ENCODE measurements around the gene EHD3. TPM values are rescaled to one million over a fixed set of nuclear protein-coding genes. Genes with fewer than 3 reads are reported as not detected.

Gene EHD3
- total RNA-seq, 2 experiments from 2014 or later = 0.05 to 0.21 TPM

- ChIA-PET CTCF (no interaction called here), POLR2A (no interaction called here)
- Mint-ChIP-seq H3K4me1 (ENCODE audit: low read depth) (no peaks in the 10 kb centered on the region), H3K9me3 (ENCODE audit: insufficient read depth) (no peaks in the 10 kb centered on the region), H3K36me3 (ENCODE audit: low read depth) (no peaks in the 10 kb centered on the region), H3K27ac (no peak overlapping the region), H3K4me3 (no peak overlapping the region), H3K27me3 (ENCODE audit: low read depth) (peaks cover 2% of the 10 kb centered on the region)
- ATAC-seq = no peak
- DNase-seq = no peak
These were observed 34.7 kb upstream of the EHD3 start for GRCh38 chr2:31199206-31199605.

GRCh38 chr2:31200972-31201371 is 33.0 kb upstream of the EHD3 start:
- H3K4me1 Mint-ChIP-seq (ENCODE audit: low read depth) = no peaks in the 10 kb centered on the region
- H3K36me3 Mint-ChIP-seq (ENCODE audit: low read depth) = no peaks in the 10 kb centered on the region
- ChIA-PET POLR2A (no interaction called here), CTCF (no interaction called here)
- H3K27ac Mint-ChIP-seq = no peak overlapping the region
- DNase-seq (no peak), ATAC-seq (no peak)
- H3K27me3 Mint-ChIP-seq (ENCODE audit: low read depth) = peaks cover 2% of the 10 kb centered on the region
- no peak overlapping the region for H3K4me3 Mint-ChIP-seq
- no peaks in the 10 kb centered on the region for H3K9me3 Mint-ChIP-seq (ENCODE audit: insufficient read depth)

- ChIA-PET CTCF (no interaction called here), POLR2A (no interaction called here)
- Mint-ChIP-seq H3K36me3 (ENCODE audit: low read depth) (no peaks in the 10 kb centered on the region), H3K27me3 (ENCODE audit: low read depth) (peaks cover 2% of the 10 kb centered on the region), H3K27ac (no peak overlapping the region), H3K4me1 (ENCODE audit: low read depth) (no peaks in the 10 kb centered on the region), H3K9me3 (ENCODE audit: insufficient read depth) (no peaks in the 10 kb centered on the region), H3K4me3 (no peak overlapping the region)
- DNase-seq = no peak
- no peak for ATAC-seq
These were observed 31.9 kb upstream of the EHD3 start for GRCh38 chr2:31202041-31202440.

GRCh38 chr2:31202833-31203232 is 31.1 kb upstream of the EHD3 start:
- no peak overlapping the region for H3K27ac Mint-ChIP-seq
- no peaks in the 10 kb centered on the region for H3K9me3 Mint-ChIP-seq (ENCODE audit: insufficient read depth)
- DNase-seq (no peak), ATAC-seq (no peak)
- ChIA-PET POLR2A (no interaction called here), CTCF (no interaction called here)
- H3K27me3 Mint-ChIP-seq (ENCODE audit: low read depth) = peaks cover 2% of the 10 kb centered on the region
- H3K4me3 Mint-ChIP-seq = no peak overlapping the region
- no peaks in the 10 kb centered on the region for H3K4me1 Mint-ChIP-seq (ENCODE audit: low read depth)
- H3K36me3 Mint-ChIP-seq (ENCODE audit: low read depth) = no peaks in the 10 kb centered on the region

GRCh38 chr2:31203916-31204315 is 30.0 kb upstream of the EHD3 start:
- DNase-seq (no peak), ATAC-seq (no peak)
- no peaks in the 10 kb centered on the region for H3K27me3 Mint-ChIP-seq (ENCODE audit: low read depth)
- no peaks in the 10 kb centered on the region for H3K36me3 Mint-ChIP-seq (ENCODE audit: low read depth)
- H3K4me3 Mint-ChIP-seq = no peak overlapping the region
- ChIA-PET CTCF (interaction anchor here (1.3 kb wide), 1 partner anchor 492 kb away, joined by 4 read pairs; no protein-coding TSS in a partner anchor), POLR2A (no interaction called here)
- no peaks in the 10 kb centered on the region for H3K9me3 Mint-ChIP-seq (ENCODE audit: insufficient read depth)
- no peak overlapping the region for H3K27ac Mint-ChIP-seq
- H3K4me1 Mint-ChIP-seq (ENCODE audit: low read depth) = no peaks in the 10 kb centered on the region

- no peak for ATAC-seq
- H3K9me3 Mint-ChIP-seq (ENCODE audit: insufficient read depth) = no peaks in the 10 kb centered on the region
- H3K27ac Mint-ChIP-seq = no peak overlapping the region
- H3K27me3 Mint-ChIP-seq (ENCODE audit: low read depth) = no peaks in the 10 kb centered on the region
- ChIA-PET POLR2A (no interaction called here), CTCF (no interaction called here)
- H3K4me1 Mint-ChIP-seq (ENCODE audit: low read depth) = no peaks in the 10 kb centered on the region
- no peaks in the 10 kb centered on the region for H3K36me3 Mint-ChIP-seq (ENCODE audit: low read depth)
- DNase-seq = no peak
- no peak overlapping the region for H3K4me3 Mint-ChIP-seq
These were observed 29.2 kb upstream of the EHD3 start for GRCh38 chr2:31204783-31205182.

GRCh38 chr2:31205186-31205585 is 28.8 kb upstream of the EHD3 start:
- Mint-ChIP-seq H3K27me3 (ENCODE audit: low read depth) (no peaks in the 10 kb centered on the region), H3K4me3 (no peak overlapping the region), H3K27ac (no peak overlapping the region), H3K9me3 (ENCODE audit: insufficient read depth) (no peaks in the 10 kb centered on the region), H3K36me3 (ENCODE audit: low read depth) (no peaks in the 10 kb centered on the region), H3K4me1 (ENCODE audit: low read depth) (no peaks in the 10 kb centered on the region)
- no peak for DNase-seq
- CTCF ChIA-PET = no interaction called here
- no peak for ATAC-seq
- POLR2A ChIA-PET = interaction anchor here (1.3 kb wide), 1 partner anchor 12 kb away, joined by 3 read pairs; the partner anchor contains the start of gene CAPN14

- Mint-ChIP-seq H3K27ac (no peak overlapping the region), H3K9me3 (ENCODE audit: insufficient read depth) (no peaks in the 10 kb centered on the region), H3K4me1 (ENCODE audit: low read depth) (no peaks in the 10 kb centered on the region), H3K36me3 (ENCODE audit: low read depth) (no peaks in the 10 kb centered on the region), H3K27me3 (ENCODE audit: low read depth) (no peaks in the 10 kb centered on the region), H3K4me3 (no peak overlapping the region)
- CTCF ChIA-PET = no interaction called here
- ATAC-seq (no peak), DNase-seq (no peak)
- POLR2A ChIA-PET = interaction anchor here (1.3 kb wide), 1 partner anchor 11 kb away, joined by 3 read pairs; the partner anchor contains the start of gene CAPN14
These were observed 28.3 kb upstream of the EHD3 start for GRCh38 chr2:31205613-31206012.

GRCh38 chr2:31207790-31208189 is 26.2 kb upstream of the EHD3 start:
- Mint-ChIP-seq H3K9me3 (ENCODE audit: insufficient read depth) (no peaks in the 10 kb centered on the region), H3K4me3 (no peak overlapping the region), H3K4me1 (ENCODE audit: low read depth) (no peaks in the 10 kb centered on the region), H3K27me3 (ENCODE audit: low read depth) (peaks cover 2% of the 10 kb centered on the region), H3K27ac (no peak overlapping the region), H3K36me3 (ENCODE audit: low read depth) (no peaks in the 10 kb centered on the region)
- POLR2A ChIA-PET = no interaction called here
- ATAC-seq (no peak), DNase-seq (no peak)
- CTCF ChIA-PET = interaction anchor here (1.1 to 1.8 kb wide), 2 partner anchors 9 to 38 kb away, joined by 3 to 6 read pairs; no protein-coding TSS in a partner anchor

GRCh38 chr2:31208240-31208639 is 25.7 kb upstream of the EHD3 start:
- ChIA-PET CTCF (interaction anchor here (1.1 to 1.8 kb wide), 2 partner anchors 8 to 38 kb away, joined by 3 to 6 read pairs; no protein-coding TSS in a partner anchor), POLR2A (no interaction called here)
- ATAC-seq = no peak
- H3K36me3 Mint-ChIP-seq (ENCODE audit: low read depth) = no peaks in the 10 kb centered on the region
- H3K9me3 Mint-ChIP-seq (ENCODE audit: insufficient read depth) = no peaks in the 10 kb centered on the region
- no peak overlapping the region for H3K4me3 Mint-ChIP-seq
- no peaks in the 10 kb centered on the region for H3K4me1 Mint-ChIP-seq (ENCODE audit: low read depth)
- no peak overlapping the region for H3K27ac Mint-ChIP-seq
- peaks cover 2% of the 10 kb centered on the region for H3K27me3 Mint-ChIP-seq (ENCODE audit: low read depth)
- no peak for DNase-seq

GRCh38 chr2:31212659-31213600 is 21.0 kb upstream of the EHD3 start:
- H3K27me3 Mint-ChIP-seq (ENCODE audit: low read depth) = peaks cover 2% of the 10 kb centered on the region
- no peak overlapping the region for H3K27ac Mint-ChIP-seq
- ChIA-PET CTCF (no interaction called here), POLR2A (no interaction called here)
- no peak for DNase-seq
- no peaks in the 10 kb centered on the region for H3K36me3 Mint-ChIP-seq (ENCODE audit: low read depth)
- H3K4me1 Mint-ChIP-seq (ENCODE audit: low read depth) = peaks cover 25% of the 10 kb centered on the region
- no peak overlapping the region for H3K4me3 Mint-ChIP-seq
- no peaks in the 10 kb centered on the region for H3K9me3 Mint-ChIP-seq (ENCODE audit: insufficient read depth)
- no peak for ATAC-seq

GRCh38 chr2:31213601-31214443 is 20.1 kb upstream of the EHD3 start:
- Mint-ChIP-seq H3K36me3 (ENCODE audit: low read depth) (no peaks in the 10 kb centered on the region), H3K9me3 (ENCODE audit: insufficient read depth) (no peaks in the 10 kb centered on the region), H3K27ac (no peak overlapping the region), H3K27me3 (ENCODE audit: low read depth) (peaks cover 2% of the 10 kb centered on the region), H3K4me1 (ENCODE audit: low read depth) (peaks cover 25% of the 10 kb centered on the region), H3K4me3 (no peak overlapping the region)
- CTCF ChIA-PET = no interaction called here
- POLR2A ChIA-PET = no interaction called here
- ATAC-seq = no peak
- DNase-seq = no peak

Measured in activated CD8-positive, alpha-beta T cell treated with anti-CD3 and anti-CD28 coated beads, Interleukin-2, amount 10 ng/mL, durations not matched to agents 7 days and 5 days (primary cell).